GM19468 (cell line): ENCODE data around the gene SETD6.
"Not testable (repeated sequence)": the region's sequence is repeated elsewhere in the genome, so short reads cannot be mapped to it uniquely, and the experiment has no call there.

Experiments used
- ATAC-seq: cut with Tn5 transposase; IDR thresholded peaks from one replicate; pipeline ENCODE4 v1.9.1; 2021; ENCODE audit warnings: mild to moderate bottlenecking, moderate library complexity, moderate number of reproducible peaks; ENCODE audit not compliant: unreplicated experiment; ENCODE audit errors: extremely low read depth

SETD6 gene, protein sequence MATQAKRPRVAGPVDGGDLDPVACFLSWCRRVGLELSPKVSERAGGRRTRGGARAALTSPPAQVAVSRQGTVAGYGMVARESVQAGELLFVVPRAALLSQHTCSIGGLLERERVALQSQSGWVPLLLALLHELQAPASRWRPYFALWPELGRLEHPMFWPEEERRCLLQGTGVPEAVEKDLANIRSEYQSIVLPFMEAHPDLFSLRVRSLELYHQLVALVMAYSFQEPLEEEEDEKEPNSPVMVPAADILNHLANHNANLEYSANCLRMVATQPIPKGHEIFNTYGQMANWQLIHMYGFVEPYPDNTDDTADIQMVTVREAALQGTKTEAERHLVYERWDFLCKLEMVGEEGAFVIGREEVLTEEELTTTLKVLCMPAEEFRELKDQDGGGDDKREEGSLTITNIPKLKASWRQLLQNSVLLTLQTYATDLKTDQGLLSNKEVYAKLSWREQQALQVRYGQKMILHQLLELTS

DNA sequence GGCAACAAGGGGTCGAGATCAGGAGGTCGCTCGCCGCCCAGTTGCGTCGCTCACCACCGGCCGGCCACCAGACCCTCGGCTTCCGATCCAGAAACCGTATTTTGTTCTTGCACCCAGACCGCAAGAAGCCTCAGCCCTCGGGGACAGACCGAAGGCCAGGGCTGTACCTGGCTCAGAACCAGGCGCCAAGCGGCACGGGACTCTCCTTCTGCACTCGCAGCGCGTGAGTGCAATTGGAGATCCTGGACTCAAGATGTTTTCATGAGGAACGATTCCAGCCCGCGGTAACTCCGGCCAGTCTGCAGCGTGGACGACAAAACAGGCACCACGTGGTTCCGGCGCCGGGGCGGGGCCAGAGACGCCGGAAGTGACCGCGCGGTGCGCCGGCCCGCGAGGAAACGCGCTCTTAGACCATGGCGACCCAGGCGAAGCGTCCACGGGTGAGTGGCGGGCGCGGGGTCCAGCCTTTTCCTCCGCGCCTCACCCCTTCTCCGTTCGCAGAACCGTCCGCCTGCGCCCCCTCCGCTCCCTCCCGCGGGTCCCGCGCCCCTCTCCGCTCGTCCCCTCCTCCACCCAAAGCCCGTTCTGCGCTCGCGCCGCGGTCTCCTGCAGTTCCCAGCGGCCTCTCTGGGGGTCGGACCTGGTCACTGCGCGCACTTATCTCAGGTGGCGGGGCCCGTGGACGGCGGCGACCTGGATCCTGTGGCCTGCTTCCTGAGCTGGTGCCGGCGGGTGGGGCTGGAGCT lies at the start of gene SETD6:
TSS of gene SETD6 (plus strand) at position 393 of the 746 bp plus-strand sequence. CDS start at position 414, 21 bp downstream.
- peak; percentile 55 for ATAC-seq

DNA sequence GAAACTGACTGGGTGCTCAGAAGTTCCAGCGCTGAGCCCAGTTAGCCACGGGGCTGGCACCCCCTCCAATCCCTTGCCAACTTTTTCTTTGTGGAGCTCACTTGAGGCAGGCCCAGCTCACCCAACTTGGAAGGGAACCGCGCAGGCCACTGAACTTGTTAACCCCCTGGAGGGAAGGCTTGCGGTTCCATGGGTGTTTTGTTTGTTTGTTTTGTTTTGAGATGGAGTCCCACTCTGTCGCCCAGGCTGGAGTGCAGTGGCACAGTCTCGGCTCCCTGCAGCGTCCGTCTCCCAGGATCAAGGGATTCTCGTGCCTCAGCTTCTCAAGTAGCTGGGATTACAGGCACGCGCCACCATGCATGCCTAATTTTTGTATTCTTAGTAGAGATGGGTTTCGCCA lies 49.5 kb upstream of the SETD6 start:
- ATAC-seq: no peak

DNA sequence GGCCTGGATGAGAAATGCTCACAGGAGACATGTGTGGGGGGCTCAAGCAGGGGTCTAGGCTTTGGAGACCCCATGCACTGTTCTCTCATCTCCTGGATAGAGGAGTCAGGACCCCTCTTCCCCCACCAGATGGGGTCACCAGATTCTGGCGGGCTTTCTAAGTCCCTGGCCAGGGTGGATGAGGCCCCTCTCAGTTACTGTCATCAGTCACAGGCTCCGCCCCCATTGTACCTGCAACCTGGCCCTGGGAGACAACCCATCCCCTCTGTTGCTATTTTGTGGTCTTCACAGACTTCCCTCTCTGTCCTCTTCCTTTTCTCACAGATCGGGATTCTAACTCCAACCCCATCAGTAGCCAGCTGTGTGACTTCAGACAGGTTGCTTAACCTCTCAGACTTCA lies 48.9 kb upstream of the SETD6 start:
- no peak for ATAC-seq

DNA sequence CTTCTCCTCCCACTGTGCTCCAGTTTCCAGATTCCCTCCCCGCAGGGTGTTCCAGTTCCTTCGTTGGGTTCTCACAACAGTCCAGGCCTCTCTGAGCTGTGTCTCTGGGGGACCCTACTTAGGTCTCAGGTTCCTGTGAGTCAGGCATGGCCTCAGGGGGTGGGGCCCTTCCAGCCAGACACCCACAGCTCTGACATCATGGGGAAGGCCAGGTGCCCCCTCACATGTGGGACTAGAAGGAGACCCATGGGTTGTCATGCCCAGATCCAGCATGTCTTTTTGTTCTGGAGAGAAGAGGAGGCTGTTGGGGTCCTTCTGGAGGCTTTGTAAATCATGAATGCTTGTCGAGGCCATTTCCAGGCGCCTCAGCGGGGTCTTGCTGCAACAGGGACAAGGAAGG lies 47.4 kb upstream of the SETD6 start:
- no peak for ATAC-seq

DNA sequence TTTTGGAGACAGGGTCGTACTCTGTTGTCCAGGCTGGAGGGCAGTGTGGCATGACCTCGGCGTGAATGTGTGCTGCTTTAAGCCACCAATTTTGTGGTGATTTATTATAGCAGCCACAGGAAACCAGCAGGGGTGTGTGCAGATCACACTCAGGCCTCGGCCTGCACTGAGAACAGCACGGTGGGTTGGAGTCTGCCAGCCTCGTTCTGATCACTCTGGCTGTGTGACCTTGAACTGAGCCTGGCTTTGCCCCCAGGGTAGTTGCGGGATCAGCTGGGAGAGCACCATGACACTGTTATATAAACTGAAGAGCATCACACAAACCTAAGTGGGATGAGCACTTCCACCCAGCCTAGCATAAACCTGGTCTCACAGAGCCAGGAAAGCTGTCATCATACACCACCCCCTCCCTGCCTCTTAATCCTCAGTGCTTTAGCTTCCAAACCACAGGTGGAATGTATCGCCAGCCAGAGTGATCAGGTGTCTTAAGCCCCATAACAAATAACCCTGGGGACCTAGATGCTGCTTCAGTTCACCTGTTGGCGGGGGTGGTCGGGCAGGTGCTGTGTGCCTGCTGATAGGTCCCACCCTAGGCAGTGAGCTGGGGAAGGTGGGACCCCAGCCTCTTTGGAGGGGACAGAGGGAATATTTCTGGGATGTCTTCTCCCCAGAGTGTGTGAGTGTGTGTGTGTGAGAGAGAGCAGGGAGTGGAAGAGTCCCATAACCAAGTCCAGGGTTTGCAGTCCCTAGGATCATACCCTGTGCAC lies 43.9 kb upstream of the SETD6 start:
- no peak for ATAC-seq

DNA sequence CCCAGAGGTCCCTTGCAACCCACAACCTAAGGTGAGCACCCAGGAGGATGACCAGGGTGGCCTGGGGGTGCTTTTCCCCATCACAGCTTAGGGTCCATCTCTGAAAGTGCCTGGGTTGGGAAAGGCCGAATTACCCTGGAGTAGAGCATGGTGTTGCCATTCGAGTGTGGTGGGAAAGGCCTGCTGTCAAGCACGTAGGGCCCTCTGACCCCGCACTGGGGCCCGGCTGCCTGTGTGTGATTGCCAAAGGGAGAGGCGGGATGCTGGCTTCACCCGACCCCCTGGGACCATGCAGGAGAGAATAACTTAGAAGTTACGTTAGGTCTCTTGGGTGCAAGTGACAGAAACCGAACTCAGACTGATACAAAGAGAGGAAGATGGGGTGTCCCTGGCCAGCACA lies 43.1 kb upstream of the SETD6 start:
- ATAC-seq: no peak

DNA sequence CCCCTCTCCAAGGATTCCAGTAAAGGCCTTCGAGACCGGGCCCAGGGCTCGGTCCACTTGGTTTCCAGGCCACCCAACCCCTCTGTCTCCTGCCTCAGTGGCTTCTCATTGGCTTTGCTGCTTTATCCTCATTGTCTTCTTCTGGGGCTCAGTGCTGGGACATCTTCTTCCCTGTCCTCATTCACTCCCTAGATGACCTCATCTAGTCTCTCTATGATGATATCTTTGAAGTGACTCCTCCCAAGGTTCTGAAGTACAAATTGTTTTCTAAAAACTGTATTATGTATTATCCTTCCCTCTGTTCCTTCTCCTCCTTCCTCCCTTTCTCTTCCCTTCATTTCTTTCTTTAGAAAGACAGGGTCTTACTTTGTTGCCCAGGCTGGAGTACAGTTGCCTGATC lies 42.5 kb upstream of the SETD6 start:
- no peak for ATAC-seq

DNA sequence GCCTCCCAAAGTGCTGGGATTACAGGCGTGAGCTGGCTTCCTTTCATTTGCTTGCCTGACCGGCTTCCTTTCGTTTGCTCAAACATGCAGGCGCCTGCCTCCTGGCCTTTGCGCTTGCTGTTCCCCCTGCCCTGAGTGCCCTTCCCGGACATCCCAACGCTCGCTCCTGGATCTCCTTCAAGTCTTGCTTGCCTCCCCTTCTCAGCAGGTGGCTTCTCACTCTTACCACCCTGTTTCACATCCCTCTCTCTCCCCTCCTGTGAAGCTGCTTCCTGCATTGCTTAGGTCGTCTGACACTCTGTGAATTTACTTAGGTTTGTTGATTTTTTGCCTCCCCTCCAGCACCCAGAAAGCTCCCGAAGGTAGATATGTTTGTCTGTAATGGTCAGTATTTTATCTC lies 41.0 kb upstream of the SETD6 start:
- ATAC-seq: no peak

DNA sequence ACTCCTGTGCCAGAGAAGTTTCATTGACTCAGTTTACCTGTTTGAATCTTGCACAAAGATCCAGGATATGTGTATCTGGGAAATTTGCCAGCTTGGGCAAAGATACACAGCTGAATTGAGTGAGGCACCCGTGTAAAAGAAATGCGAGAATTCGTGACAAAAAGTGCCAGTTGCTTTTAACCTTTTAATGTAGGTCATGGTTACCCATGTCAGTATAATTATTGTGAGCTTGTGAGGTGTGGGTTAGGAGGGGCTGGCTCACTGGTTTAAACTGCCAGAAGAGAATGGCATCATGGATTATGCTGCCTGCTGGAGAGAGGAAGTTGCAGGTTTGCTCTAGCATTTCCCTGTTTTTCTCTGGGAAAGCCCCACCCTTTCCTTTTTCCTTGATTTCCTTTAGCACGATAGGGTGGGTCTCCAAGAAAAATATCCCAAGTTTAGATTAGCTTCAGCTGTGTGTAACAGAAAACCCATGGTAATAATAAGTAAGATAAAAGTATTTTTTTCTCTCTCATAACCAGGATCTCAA lies 40.2 kb upstream of the SETD6 start:
- ATAC-seq: no peak

DNA sequence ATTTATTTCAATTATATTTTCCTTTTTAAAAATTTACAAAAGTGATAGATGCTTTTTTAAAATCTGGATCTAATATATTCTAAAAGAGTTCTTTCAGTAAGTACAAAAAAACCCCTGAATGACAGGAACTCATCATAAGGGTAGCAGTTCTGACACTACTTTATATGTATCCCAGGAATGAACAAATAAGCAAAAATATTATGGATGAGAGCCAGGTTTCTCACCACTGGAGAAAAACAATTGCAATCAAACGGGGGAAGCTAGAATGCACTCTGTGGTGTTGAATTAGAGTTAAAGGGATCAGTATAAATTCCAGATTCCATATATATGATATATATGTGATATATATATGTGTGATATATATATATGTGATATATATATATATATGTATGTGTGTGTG lies 38.5 kb upstream of the SETD6 start:
- no peak for ATAC-seq

DNA sequence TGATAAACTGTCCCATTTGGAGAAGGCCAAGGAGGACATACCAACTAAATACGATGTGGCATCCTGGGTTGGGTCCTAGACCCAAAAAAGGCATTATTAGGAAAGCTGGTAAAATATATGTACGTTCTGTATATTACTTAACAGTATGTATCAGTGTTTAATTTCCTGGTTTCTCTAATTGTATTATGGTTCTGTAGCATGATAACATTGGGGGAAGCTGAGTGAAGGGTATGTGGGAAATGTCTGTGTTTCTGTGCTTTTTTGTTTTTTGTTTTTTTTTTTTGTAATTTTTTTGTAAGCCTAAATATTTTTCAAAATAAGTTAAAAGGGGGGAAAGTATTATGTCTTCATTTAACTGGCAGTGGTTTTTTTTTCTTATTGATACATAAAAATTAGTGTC lies 36.9 kb upstream of the SETD6 start:
- ATAC-seq: no peak

DNA sequence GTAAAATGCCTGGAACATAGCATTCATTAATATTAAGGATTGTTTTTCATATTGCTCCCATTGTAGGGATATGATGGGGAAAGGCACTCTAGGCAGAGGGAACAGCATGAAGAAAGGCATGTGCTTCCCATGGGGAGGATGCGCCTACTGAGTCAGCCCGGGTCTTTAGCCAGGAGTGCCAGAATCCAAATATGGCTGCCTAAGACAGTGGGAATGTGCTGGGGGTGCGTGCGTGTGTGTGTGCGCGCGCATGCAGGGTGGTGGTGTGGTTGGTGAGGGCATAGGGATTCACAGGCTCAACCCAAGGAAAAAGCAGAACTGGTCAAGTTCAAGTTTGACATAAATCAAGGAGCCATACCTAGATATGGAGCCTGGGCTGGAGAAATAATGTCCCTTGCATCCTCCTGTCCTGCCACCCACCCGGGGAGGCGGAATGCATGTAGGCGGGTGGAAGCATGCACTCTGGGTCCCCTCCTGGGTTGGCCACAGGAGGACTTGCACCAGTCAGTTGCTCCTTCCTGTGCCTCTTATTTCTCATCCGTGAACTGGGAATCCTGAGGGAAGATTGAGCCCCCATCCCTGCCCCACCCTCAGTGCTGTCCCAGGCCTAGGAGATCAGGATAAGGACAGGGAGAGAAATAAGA lies 34.0 kb upstream of the SETD6 start:
- ATAC-seq: no peak

DNA sequence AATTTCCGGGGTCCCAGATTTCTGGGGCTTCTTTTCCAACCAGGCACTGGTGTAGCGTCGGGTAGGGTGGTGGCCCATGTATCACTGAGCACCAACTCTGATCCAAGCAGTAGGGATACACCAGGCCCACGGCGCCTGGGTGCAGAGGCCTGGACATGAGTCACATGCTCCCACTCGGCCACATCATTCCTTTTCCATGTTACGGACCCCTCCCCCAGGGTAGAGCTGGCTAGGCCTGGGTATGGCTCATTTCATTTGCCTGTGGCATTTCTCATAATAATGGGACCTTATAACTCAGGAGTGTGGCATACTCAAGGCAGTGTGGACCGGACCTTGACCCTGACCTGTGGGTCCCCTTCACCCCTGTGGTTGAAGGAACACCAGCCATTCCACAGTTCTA lies 33.4 kb upstream of the SETD6 start:
- no peak for ATAC-seq

DNA sequence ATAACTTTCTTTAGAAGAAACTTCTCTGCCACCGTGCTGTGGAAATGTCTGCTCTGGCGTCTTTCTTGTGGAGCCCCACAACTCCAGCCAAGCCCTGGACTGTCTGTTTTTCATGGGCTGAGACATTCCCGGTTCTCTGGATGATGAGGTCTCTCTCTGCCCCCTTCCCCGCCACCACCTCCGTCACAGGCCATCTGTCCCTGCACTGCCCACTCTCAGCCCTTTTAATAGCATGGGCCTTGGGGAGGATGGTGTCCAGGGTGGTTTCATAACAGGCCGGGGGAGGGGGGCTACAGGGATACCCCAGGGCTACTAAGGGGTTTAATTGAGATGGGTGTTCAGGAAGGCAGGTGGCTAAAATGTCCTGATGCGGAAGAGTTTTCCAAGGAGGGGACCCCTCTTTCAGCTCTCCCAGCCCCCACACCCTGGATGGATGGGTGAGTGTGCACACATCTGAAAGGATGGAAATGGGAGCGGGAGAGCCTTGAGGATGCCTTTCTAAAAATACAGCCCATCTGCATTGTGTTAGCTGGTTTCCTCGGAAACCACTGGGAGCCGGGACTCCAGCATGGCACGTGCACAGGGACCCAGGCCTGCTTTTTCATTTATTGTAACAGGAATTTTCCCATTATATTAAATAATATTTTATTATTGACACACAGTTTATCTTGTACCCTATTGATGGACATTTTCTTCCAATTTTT lies 30.0 kb upstream of the SETD6 start:
- no peak for ATAC-seq

DNA sequence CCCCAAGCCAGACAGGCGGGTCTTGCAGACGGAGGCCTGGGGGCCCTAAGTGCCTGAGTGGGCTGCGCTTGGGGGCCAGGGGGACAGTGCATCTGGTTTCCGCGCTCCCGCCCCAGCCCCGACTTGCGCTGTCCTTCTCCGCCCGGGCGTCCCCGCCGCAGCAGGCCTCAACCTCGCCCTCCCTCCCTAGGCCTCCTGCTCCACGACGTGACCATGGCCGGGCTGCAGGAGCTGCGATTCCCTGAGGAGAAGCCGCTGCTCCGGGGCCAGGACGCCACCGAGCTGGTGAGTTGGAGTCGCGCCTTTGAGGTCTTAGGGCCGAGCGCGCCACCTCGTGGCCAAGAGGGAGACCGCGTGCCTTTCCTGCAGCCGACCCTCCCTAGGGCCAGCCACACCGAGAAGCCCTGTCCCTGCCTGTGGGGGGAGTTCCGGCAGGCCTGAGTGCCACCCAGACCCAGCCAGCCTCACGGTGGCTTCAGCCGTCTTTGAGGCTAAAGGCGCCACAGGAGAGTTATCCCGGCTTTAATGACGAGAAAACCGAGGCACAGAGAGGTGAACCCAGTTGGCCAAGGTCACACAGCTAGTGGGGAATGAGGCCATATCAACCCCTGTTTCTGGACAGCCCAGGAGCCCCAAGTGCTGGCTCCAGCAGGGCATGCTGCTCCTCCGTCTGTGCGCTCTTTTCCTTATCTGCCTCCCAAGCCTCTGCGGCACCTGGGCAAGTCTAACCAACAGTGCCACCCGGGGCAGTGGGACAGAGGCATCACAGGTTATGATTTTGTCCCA lies 27.6 kb upstream of the SETD6 start:
- ATAC-seq: no peak

DNA sequence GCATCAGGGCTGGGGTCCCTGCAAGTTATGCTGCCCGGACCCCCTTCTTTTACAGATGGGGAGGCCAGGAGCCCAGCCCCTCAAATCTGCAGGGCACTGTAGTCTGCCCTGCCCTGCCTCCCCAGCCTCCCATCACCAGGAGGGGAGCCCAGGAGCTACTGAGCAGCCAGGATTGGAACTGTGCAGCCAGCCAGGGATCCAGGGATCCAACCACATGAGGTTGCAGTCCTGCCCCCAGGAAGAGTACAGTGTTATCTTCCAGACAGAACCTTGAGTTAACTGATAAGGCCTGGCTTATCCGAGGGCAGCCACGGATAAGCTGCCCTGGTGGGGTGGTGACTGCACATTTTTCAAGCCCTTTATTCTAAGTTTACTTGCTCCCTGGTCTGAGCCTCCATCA lies 26.8 kb upstream of the SETD6 start:
- ATAC-seq: no peak

DNA sequence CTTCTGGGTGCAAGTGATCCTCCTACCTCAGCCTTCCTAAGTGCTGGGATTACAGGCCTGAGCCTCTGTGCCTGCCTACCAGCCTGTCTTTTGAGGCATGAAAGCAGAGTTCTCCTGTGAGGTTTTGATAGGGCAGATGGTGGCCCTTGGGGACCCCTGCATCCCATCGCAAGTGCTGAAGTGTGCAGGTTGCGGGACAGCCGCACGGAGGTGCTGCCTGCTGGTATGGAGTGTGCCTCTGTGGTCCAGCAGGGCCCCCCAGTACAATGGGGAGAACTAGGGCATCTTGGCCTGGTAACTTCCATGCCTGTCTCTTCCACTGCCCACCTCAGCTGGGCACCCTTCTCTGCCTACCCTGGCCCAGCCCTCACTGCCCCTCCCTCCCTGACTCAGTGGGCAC lies 25.3 kb upstream of the SETD6 start:
- no peak for ATAC-seq

DNA sequence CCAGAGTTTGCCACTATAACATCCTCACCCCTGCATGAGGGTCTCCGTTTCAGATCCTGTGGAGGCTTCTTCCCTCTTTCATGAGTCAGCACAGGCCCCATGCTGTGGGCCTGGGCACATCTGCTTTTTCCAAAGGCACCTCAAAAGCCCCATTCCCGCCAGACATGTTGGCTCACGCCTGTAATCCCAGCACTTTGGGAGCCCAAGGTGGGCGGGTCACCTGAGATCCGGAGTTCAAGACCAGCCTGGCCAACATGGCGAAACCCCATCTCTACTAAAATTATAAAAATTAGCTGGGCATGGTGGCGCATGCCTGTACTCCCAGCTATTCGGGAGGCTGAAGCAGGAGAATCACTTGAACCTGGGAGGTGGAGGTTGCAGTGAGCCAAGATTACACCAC lies 24.8 kb upstream of the SETD6 start:
- ATAC-seq: not testable (repeated sequence)

DNA sequence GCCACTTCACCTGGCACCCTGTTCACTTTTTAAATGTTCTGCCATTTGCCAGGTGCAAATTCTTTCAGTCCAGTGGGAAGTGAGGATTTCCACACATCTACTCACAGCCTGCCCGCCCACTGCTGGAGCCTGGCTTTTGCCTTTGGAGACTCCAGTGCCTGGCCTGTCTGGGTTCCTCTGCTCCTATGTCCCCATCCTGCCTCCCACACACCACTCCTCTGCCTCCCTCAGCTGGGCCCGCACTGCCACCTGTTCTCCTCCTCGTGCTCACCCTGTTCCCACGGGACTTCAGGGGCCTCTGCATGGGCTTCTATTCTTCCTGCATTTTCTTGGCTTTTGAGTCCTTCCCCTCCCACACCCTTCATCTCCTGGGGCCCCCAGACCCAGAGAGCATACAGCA lies 23.3 kb upstream of the SETD6 start:
- ATAC-seq: no peak
